ENCODE data around the gene CACNA1G. TPM values are rescaled to one million over a fixed set of nuclear protein-coding genes. Genes with fewer than 3 reads are reported as not detected.

The CACNA1G gene
- polyA plus RNA-seq, 1 donor (not counting 4 experiments of a cell fraction or from before 2014, with no cell fraction given), result 0.07 TPM

DNA sequence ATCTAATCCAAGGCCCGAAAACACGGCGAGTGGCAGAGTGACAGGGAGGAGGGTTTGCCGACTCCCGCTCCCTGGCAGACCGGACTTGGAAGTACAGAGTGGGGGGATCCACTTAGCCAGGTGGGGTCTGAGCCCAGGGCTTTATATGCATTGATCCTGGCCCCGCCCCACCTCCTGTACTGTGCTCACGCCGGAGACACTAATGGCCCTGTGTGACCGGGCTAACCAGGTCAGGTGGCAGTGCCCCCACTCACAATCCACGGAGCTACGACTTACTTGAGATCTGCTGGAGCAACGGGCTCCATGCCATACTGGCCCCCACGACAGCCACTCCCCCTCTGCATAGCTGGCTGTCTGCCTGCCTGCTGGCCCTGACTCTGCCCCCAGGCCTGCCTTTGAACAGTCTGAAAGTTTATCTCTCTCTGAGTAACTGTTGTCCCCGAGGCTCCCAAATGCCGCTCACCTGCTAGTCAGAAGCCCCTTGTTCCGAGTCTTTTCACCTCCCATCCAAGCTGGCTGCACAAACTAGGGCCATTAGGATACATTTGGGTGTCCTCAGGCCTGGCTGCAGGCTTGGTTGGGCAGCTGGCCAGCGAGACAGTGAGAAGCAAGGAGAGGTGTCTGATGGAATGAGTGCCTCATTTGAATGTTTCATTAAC lies 28.0 kb downstream of the CACNA1G start:
- Histone ChIP-seq H3K27me3 (ENCODE audit: control insufficient read depth, extremely low read depth, insufficient read depth, low read length) (peaks cover 6% of the 10 kb centered on the region), H3K79me2 (ENCODE audit: control insufficient read depth, insufficient read depth, low read length) (no peaks in the 10 kb centered on the region), H3K4me2 (ENCODE audit: control insufficient read depth, extremely low read depth, insufficient read depth, low read depth, low read length) (no peak overlapping the region), H3K4me3 (ENCODE audit: control insufficient read depth in 2 of 3, extremely low read depth in 1 of 3, insufficient read depth in 2 of 3, low read depth in 1 of 3, low read length in 3 of 3) (no peak overlapping the region), H3K36me3 (ENCODE audit: control insufficient read depth in 2 of 2, extremely low read depth in 1 of 2, insufficient read depth in 2 of 2, low read length in 2 of 2) (no peaks in the 10 kb centered on the region), H3K27ac (ENCODE audit: control insufficient read depth, insufficient read depth, low read length) (no peak overlapping the region), H2AFZ (ENCODE audit: control insufficient read depth, low read length) (no peak overlapping the region), H3K4me1 (ENCODE audit: control insufficient read depth, extremely low read depth, insufficient read depth, low read length) (peaks cover 4% of the 10 kb centered on the region), H3K9me1 (ENCODE audit: control insufficient read depth, extremely low read depth, insufficient read depth, low read length) (no peaks in the 10 kb centered on the region), H3K9me3 (ENCODE audit: control insufficient read depth, low read depth, low read length) (no peaks in the 10 kb centered on the region), H4K20me1 (ENCODE audit: control insufficient read depth, extremely low read depth, insufficient read depth, low read length) (no peaks in the 10 kb centered on the region), H3K9ac (ENCODE audit: control insufficient read depth, extremely low read depth, insufficient read depth, low read length) (no peak overlapping the region)
- dilution Hi-C loops (cut with MboI; ENCODE audit: extremely low pct_ligation_motif_present, low sequenced_read_pairs), result no loop called here
- no peak for FAIRE-seq
- TF ChIP-seq, protein P1, sequence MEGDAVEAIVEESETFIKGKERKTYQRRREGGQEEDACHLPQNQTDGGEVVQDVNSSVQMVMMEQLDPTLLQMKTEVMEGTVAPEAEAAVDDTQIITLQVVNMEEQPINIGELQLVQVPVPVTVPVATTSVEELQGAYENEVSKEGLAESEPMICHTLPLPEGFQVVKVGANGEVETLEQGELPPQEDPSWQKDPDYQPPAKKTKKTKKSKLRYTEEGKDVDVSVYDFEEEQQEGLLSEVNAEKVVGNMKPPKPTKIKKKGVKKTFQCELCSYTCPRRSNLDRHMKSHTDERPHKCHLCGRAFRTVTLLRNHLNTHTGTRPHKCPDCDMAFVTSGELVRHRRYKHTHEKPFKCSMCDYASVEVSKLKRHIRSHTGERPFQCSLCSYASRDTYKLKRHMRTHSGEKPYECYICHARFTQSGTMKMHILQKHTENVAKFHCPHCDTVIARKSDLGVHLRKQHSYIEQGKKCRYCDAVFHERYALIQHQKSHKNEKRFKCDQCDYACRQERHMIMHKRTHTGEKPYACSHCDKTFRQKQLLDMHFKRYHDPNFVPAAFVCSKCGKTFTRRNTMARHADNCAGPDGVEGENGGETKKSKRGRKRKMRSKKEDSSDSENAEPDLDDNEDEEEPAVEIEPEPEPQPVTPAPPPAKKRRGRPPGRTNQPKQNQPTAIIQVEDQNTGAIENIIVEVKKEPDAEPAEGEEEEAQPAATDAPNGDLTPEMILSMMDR (optimal IDR thresholded peaks at IDR 0.05 in 1 of 3, IDR thresholded peaks at IDR 0.05 in 1 of 3, conservative IDR thresholded peaks at IDR 0.05 in 1 of 3; ENCODE audit: extremely low read depth in 1 of 3, insufficient read depth in 2 of 3, low read length in 3 of 3), result no peak
- TF ChIP-seq EZH2 (IDR thresholded peaks at IDR 0.05; ENCODE audit: low read length), result no peak
- no peak for DNase-seq (ENCODE audit: low read depth, low spot score)

DNA sequence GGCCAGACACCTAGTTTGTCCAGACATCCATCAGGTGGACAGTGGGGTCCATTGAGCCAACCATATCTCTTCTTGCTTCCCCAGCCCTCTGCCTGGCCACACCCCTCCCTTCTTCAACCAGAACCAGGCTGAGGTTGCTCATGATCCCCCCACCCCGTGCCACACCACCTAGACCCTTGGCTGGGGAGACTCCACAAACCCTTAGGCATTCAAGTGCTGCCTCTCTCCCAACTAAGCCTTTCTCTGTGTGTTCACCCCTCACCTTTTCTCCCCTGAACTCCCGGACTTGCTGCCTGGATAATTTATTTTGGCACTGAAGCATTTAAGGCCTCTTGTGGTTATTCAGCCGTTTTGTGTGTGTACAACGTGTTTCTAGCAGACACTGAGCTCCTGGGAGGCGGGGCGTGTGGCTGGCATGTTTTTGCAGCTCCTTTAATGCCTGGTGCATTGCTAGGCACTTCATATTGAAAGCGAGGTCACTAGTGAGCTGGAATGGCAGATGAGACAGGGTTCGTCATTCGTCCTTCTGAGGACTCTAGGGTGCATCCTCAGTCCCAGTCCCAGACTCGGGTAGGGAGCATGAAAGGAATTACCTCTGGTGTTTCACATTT lies 28.7 kb downstream of the CACNA1G start:
- DNase-seq (ENCODE audit: low read depth, low spot score), result no peak
- Histone ChIP-seq H3K27ac (ENCODE audit: control insufficient read depth, insufficient read depth, low read length) (no peak overlapping the region), H3K9me1 (ENCODE audit: control insufficient read depth, extremely low read depth, insufficient read depth, low read length) (no peaks in the 10 kb centered on the region), H3K27me3 (ENCODE audit: control insufficient read depth, extremely low read depth, insufficient read depth, low read length) (peaks cover 5% of the 10 kb centered on the region), H3K4me2 (ENCODE audit: control insufficient read depth, extremely low read depth, insufficient read depth, low read depth, low read length) (no peak overlapping the region), H3K9me3 (ENCODE audit: control insufficient read depth, low read depth, low read length) (no peaks in the 10 kb centered on the region), H3K9ac (ENCODE audit: control insufficient read depth, extremely low read depth, insufficient read depth, low read length) (no peak overlapping the region), H3K36me3 (ENCODE audit: control insufficient read depth in 2 of 2, extremely low read depth in 1 of 2, insufficient read depth in 2 of 2, low read length in 2 of 2) (no peaks in the 10 kb centered on the region), H3K79me2 (ENCODE audit: control insufficient read depth, insufficient read depth, low read length) (no peaks in the 10 kb centered on the region), H2AFZ (ENCODE audit: control insufficient read depth, low read length) (no peak overlapping the region), H3K4me3 (ENCODE audit: control insufficient read depth in 2 of 3, extremely low read depth in 1 of 3, insufficient read depth in 2 of 3, low read depth in 1 of 3, low read length in 3 of 3) (no peak overlapping the region), H4K20me1 (ENCODE audit: control insufficient read depth, extremely low read depth, insufficient read depth, low read length) (no peaks in the 10 kb centered on the region), H3K4me1 (ENCODE audit: control insufficient read depth, extremely low read depth, insufficient read depth, low read length) (peaks cover 4% of the 10 kb centered on the region)
- peak; percentile 79 for FAIRE-seq
- dilution Hi-C loops (cut with MboI; ENCODE audit: extremely low pct_ligation_motif_present, low sequenced_read_pairs), result no loop called here
- TF ChIP-seq EZH2 (IDR thresholded peaks at IDR 0.05; ENCODE audit: low read length), result no peak
- TF ChIP-seq, protein P1 (optimal IDR thresholded peaks at IDR 0.05 in 1 of 3, IDR thresholded peaks at IDR 0.05 in 1 of 3, conservative IDR thresholded peaks at IDR 0.05 in 1 of 3; ENCODE audit: extremely low read depth in 1 of 3, insufficient read depth in 2 of 3, low read length in 3 of 3), result no peak
